LNCAP (cell line): Measurements from ENCODE around the gene CADM3.

Experiments
- TF ChIP-seq, protein P1 (sequence below): fragments of 450-650 bp; IDR thresholded peaks from 2 replicates; pipeline ENCODE4 v1.5.1; 2017; ENCODE audit warnings: mild to moderate bottlenecking

CADM3 gene

DNA sequence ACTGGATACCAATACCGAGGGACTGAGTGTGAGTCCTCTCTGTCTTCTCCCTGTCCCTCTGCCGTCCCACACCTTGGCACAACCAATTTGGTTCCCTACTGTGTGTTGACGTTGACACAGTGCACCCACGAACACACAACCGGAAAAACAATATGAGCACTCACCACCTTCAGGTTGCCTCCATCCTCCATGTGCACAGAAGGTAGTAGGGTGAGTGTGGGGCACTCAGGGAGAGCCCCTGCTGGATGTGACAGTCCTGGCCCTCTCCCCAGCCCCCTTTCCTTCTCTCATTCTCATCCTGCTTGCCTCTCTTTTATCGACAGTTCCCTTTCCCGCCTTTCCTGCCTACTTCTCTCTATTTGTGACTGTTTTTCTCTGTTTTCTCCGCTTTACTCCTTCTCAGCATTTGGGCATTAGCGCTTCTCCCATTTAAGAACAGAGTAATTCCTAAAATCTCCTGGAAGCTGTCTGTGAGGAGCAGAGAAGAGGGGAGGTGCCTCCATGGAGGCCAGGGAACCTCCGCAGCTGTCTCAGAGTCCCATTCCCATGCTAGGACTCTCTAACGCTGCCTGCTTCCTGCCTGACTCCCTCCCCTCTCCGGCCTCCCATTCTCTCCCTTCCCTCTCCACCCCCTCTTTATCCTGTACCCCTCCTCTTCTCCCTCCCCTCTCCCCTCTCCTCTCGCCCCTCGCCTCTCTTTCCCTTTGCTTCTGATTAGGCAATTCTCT is 16.4 kb downstream of the CADM3 start:
- TF ChIP-seq, protein P1, sequence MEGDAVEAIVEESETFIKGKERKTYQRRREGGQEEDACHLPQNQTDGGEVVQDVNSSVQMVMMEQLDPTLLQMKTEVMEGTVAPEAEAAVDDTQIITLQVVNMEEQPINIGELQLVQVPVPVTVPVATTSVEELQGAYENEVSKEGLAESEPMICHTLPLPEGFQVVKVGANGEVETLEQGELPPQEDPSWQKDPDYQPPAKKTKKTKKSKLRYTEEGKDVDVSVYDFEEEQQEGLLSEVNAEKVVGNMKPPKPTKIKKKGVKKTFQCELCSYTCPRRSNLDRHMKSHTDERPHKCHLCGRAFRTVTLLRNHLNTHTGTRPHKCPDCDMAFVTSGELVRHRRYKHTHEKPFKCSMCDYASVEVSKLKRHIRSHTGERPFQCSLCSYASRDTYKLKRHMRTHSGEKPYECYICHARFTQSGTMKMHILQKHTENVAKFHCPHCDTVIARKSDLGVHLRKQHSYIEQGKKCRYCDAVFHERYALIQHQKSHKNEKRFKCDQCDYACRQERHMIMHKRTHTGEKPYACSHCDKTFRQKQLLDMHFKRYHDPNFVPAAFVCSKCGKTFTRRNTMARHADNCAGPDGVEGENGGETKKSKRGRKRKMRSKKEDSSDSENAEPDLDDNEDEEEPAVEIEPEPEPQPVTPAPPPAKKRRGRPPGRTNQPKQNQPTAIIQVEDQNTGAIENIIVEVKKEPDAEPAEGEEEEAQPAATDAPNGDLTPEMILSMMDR, result no peak

GRCh38 chr1:159188375-159188788 is 17.0 kb downstream of the CADM3 start:
- TF ChIP-seq, protein P1, result no peak

GRCh38 chr1:159190441-159190840 is 19.0 kb downstream of the CADM3 start:
- TF ChIP-seq, protein P1, result no peak

GRCh38 chr1:159196543-159196942 is 25.1 kb downstream of the CADM3 start:
- TF ChIP-seq, protein P1, result peak; percentile 11; the same call in 1 of the 2 replicates

- TF ChIP-seq, protein P1, result peak; percentile 90
Observed at GRCh38 chr1:159197561-159198557, 26.4 kb downstream of the CADM3 start.

DNA sequence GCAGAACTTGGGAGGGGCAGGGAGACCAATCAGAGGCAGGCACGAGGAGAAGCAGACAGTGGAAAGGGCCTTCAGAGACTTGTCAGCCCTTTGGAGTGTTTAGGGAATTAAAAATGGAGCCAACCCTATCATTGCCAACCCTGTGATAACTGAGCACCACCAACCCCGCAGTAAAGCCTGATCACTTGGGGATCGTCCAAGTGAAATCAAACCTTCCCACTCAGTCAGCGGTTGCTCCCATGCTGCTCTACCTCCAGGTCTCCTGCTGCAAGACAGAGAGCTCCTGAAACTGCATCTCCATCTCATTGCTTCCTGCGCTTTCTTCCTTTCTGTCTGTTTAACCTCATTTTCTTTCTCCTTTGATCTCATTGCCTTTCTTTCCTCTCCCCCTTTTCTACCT is 28.5 kb downstream of the CADM3 start:
- TF ChIP-seq, protein P1, result no peak

GRCh38 chr1:159200769-159201168 is 29.4 kb downstream of the CADM3 start:
- TF ChIP-seq, protein P1, result no peak
